NB4 (cell line): ENCODE data around the gene MUC5B.
"Not testable (repeated sequence)": the region's sequence is repeated elsewhere in the genome, so short reads cannot be mapped to it uniquely, and the experiment has no call there.

Experiments
- MYC ChIP-seq: IDR thresholded peaks from 2 replicates; pipeline ENCODE4 v1.6.1; 2011; ENCODE audit warnings: low read depth, low read length
- POLR2A ChIP-seq: IDR thresholded peaks from 2 replicates; pipeline ENCODE4 v1.6.1; 2011; ENCODE audit warnings: mild to moderate bottlenecking; ENCODE audit not compliant: insufficient read length; ENCODE audit errors: extremely low read depth
- TF ChIP-seq, protein P1 (sequence below): IDR thresholded peaks from one replicate; pipeline ENCODE4 v1.5.1; 2012; ENCODE audit warnings: low read depth, low read length
- TF ChIP-seq, protein P2 (sequence below): IDR thresholded peaks from 2 replicates; pipeline ENCODE4 v1.6.1; 2011; ENCODE audit warnings: low read depth, low read length

DNA sequence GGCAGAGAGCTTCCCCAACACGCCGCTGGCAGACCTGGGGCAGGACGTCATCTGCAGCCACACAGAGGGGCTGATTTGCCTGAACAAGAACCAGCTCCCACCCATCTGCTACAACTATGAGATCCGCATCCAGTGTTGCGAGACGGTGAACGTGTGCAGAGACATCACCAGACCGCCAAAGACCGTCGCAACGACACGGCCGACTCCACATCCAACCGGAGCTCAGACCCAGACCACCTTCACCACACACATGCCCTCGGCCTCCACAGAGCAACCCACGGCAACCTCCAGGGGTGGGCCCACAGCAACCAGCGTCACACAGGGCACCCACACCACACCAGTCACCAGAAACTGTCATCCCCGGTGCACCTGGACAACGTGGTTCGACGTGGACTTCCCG is 38.7 kb upstream of the MUC5B start:
- TF ChIP-seq, protein P1, sequence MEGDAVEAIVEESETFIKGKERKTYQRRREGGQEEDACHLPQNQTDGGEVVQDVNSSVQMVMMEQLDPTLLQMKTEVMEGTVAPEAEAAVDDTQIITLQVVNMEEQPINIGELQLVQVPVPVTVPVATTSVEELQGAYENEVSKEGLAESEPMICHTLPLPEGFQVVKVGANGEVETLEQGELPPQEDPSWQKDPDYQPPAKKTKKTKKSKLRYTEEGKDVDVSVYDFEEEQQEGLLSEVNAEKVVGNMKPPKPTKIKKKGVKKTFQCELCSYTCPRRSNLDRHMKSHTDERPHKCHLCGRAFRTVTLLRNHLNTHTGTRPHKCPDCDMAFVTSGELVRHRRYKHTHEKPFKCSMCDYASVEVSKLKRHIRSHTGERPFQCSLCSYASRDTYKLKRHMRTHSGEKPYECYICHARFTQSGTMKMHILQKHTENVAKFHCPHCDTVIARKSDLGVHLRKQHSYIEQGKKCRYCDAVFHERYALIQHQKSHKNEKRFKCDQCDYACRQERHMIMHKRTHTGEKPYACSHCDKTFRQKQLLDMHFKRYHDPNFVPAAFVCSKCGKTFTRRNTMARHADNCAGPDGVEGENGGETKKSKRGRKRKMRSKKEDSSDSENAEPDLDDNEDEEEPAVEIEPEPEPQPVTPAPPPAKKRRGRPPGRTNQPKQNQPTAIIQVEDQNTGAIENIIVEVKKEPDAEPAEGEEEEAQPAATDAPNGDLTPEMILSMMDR = not testable (repeated sequence)
- not testable (repeated sequence) for TF ChIP-seq POLR2A, MYC
- TF ChIP-seq, protein P2, sequence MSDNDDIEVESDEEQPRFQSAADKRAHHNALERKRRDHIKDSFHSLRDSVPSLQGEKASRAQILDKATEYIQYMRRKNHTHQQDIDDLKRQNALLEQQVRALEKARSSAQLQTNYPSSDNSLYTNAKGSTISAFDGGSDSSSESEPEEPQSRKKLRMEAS = not testable (repeated sequence)
